ENCODE results near the gene RLF. TPM values are rescaled to one million over a fixed set of nuclear protein-coding genes. Genes with fewer than 3 reads are reported as not detected.
"Not testable (repeated sequence)": the region's sequence is repeated elsewhere in the genome, so short reads cannot be mapped to it uniquely, and the experiment has no call there.

Gene RLF
- total RNA-seq, 3 donors from 2014 or later = 19.5 to 39.2 (median 25.9) TPM

DNA sequence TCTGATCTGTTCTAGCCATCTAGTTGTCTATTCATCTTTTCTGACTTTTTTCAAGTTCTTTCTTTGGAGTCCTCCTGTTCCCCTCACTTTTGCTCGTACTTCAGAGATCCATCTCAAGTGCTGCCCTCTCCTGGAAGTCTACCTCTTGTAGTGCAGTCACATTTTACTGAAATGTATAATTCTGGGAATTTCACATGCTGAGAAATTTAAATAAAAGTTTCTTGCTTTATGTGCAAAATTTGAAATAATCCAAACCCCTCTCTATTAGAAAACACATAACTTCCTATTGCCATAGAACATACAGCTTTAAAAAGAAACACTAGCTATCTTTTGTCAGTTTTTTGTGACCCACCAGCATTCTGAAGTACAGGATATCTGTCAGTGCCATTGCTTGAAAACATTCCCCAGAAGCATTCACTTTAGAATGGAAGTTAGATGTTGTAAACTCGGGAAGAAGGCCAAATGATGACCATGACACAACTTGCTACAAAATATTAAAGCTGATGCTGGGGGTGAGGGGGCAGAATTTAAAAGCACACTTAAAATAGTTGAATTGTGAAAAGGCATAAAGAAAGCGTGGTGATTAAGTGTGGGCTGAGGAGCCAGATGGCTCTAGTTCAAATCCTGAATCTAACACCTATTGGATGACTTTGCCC, 22.0 kb downstream of the RLF start:
- Histone ChIP-seq H3K27me3 (no peaks in the 10 kb centered on the region), H3K4me1 (peaks cover 0 to 11% of the 10 kb centered on the region in 2 donors), H3K36me3 (no peaks in the 10 kb centered on the region), H3K4me3 (no peak overlapping the region), H3K9me3 (no peaks in the 10 kb centered on the region), H3K27ac (no peak overlapping the region)
- no peak for TF ChIP-seq POLR2A (IDR thresholded peaks at IDR 0.05)
- TF ChIP-seq, protein P1, sequence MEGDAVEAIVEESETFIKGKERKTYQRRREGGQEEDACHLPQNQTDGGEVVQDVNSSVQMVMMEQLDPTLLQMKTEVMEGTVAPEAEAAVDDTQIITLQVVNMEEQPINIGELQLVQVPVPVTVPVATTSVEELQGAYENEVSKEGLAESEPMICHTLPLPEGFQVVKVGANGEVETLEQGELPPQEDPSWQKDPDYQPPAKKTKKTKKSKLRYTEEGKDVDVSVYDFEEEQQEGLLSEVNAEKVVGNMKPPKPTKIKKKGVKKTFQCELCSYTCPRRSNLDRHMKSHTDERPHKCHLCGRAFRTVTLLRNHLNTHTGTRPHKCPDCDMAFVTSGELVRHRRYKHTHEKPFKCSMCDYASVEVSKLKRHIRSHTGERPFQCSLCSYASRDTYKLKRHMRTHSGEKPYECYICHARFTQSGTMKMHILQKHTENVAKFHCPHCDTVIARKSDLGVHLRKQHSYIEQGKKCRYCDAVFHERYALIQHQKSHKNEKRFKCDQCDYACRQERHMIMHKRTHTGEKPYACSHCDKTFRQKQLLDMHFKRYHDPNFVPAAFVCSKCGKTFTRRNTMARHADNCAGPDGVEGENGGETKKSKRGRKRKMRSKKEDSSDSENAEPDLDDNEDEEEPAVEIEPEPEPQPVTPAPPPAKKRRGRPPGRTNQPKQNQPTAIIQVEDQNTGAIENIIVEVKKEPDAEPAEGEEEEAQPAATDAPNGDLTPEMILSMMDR (IDR thresholded peaks at IDR 0.05) = no peak
- no peak for TF ChIP-seq POLR2AphosphoS5 (IDR thresholded peaks at IDR 0.05)
- no peak for DNase-seq (ENCODE audit: low spot score in 2 of 2)
- intact Hi-C loops (cut with DNase I; ENCODE audit: low total_unique reads) = no loop called here

DNA sequence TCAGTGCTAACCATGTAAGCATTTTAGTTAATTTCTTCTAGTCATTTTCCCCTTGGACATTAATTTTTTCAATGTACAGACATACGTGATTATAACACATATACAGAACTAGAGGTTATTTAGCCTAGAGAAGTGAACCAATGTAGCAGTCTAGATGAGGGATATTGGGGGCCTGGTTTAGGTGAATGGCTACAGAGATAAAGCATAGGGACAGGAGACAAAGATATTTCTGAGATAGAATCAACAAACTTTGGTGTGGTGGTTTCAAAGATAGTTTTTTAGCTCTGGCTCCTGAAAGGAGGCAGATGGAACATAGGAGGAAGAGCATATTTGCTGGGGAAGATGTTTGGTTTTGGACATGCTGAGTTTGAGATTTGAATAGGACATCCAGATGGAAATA, 23.0 kb downstream of the RLF start:
- Histone ChIP-seq H3K4me1 (peaks cover 0 to 11% of the 10 kb centered on the region in 2 donors), H3K27ac (no peak overlapping the region), H3K27me3 (no peaks in the 10 kb centered on the region), H3K36me3 (no peaks in the 10 kb centered on the region), H3K4me3 (no peak overlapping the region), H3K9me3 (no peaks in the 10 kb centered on the region)
- intact Hi-C loops (cut with DNase I; ENCODE audit: low total_unique reads) = no loop called here
- no peak for DNase-seq (ENCODE audit: low spot score in 2 of 2)
- TF ChIP-seq, protein P1 (IDR thresholded peaks at IDR 0.05) = no peak

DNA sequence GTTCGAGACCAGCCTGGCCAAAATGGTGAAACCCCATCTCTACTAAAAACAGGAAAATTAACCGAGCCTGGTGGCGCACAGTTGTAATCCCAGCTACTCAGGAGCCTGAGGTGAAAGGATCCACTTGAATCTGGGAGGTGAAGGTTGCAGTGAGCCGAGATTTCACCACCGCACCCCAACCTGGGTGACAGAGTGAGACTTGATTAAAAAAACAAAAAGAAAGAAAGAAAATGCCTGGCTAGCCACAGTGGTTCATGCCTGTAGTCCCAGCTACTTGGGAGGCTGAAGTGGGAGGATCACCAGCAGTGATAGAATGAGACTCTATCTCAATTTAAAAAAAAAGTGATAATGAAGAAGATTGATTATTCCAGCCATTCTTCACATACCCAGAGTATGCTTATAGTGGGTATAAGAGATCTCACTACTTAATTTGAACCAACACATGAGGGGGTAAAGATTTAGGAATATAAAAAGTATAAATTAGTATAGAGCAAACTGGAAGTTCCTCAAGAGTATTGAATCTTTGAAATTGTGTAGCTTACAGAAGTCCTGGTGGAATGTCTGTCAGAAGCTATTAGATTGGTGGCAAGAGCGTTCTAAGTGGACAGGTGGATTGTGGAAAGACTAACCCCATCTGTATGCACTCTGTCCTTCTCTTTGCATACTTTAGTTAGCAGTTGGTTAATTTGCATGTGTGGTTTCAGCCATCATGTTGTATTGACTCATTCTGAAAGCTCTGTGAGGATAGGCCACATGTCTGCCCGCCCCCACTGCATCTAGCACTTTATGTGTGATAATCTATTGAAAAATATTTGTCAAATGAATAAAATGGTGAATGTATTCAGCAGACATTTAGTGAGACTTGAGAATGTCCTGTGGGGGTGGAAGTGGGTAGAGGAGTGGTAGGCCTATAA, 25.0 kb downstream of the RLF start:
- H3K27me3 ChIP-seq = no peaks in the 10 kb centered on the region
- no peak overlapping the region for H3K4me3 ChIP-seq
- DNase-seq (ENCODE audit: low spot score in 2 of 2) = no peak
- no peak overlapping the region for H3K27ac ChIP-seq
- H3K4me1 ChIP-seq = peaks cover 0 to 11% of the 10 kb centered on the region in 2 donors
- no peaks in the 10 kb centered on the region for H3K9me3 ChIP-seq
- intact Hi-C loops (cut with DNase I; ENCODE audit: low total_unique reads) = no loop called here
- TF ChIP-seq POLR2AphosphoS5 (IDR thresholded peaks at IDR 0.05) (no peak), POLR2A (IDR thresholded peaks at IDR 0.05) (no peak)
- TF ChIP-seq, protein P1 (IDR thresholded peaks at IDR 0.05) = no peak
- no peaks in the 10 kb centered on the region for H3K36me3 ChIP-seq

DNA sequence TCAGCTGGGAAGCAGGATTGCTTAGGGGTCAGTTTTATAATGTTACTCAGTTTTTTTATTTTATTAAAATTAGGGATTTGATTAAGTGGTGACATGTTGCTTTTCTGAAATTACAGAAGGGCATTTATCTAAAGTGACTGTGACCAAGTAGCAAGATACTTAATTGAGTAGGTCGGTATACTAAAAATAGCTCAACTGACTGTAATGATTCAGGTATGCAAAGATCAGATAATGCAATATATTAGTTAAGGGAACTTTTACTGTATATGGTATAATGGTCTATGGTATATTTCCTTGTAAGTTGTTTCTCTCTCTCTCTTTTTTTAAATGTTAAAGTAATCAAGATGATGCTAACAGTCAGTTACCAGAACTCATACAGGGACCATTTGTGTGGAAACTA, 26.2 kb downstream of the RLF start:
- Histone ChIP-seq H3K36me3 (no peaks in the 10 kb centered on the region), H3K27ac (no peak overlapping the region), H3K4me3 (no peak overlapping the region), H3K9me3 (no peaks in the 10 kb centered on the region), H3K27me3 (no peaks in the 10 kb centered on the region), H3K4me1 (peaks cover 0 to 9% of the 10 kb centered on the region in 2 donors)
- DNase-seq (ENCODE audit: low spot score in 2 of 2) = no peak
- no peak for TF ChIP-seq POLR2A (IDR thresholded peaks at IDR 0.05)
- TF ChIP-seq, protein P1 (IDR thresholded peaks at IDR 0.05) = no peak
- TF ChIP-seq POLR2AphosphoS5 (IDR thresholded peaks at IDR 0.05) = no peak
- intact Hi-C loops (cut with DNase I; ENCODE audit: low total_unique reads) = no loop called here

DNA sequence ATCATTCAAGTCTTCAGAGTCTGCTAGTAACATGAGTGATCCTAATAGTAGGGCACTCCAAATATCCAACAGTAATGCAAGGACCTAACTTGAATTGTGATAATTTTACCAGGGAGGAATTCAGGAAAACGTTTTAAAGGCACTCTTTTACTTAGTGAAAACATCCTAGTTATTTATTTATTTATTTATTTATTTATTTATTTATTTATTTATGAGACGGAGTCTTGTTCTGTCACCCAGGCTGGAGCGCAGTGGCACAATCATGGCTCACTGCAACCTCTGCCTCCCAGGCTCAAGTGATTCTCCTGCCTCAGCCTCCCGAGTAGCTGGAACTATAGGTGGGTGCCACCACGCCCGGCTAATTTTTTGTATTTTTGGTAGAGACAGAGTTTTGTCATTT, 33.5 kb downstream of the RLF start:
- H3K9me3 ChIP-seq; H3K4me1 ChIP-seq; H3K4me3 ChIP-seq; H3K36me3 ChIP-seq; H3K27me3 ChIP-seq; DNase-seq (ENCODE audit: low spot score in 2 of 2); H3K27ac ChIP-seq; intact Hi-C loops (cut with DNase I; ENCODE audit: low total_unique reads): not testable (repeated sequence)
